NCI-H1694 (cell line): ENCODE data around the gene KCP.

Experiments used
- DNase-seq: peaks from one replicate; lab custom pipeline; 2025; lab: John Stamatoyannopoulos, UW

The KCP gene

DNA sequence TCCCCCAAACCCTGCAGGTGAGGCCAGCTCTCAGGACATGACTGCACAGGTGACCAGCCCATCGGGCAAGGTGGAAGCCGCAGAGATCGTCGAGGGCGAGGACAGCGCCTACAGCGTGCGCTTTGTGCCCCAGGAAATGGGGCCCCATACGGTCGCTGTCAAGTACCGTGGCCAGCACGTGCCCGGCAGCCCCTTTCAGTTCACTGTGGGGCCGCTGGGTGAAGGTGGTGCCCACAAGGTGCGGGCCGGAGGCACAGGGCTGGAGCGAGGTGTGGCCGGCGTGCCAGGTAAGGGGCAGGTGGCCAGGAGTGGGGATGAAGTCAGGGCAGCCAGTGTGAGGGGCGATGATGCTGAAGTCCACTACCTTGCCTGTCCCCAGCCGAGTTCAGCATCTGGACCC lies 56.1 kb downstream of the KCP start:
- DNase-seq, result no peak

DNA sequence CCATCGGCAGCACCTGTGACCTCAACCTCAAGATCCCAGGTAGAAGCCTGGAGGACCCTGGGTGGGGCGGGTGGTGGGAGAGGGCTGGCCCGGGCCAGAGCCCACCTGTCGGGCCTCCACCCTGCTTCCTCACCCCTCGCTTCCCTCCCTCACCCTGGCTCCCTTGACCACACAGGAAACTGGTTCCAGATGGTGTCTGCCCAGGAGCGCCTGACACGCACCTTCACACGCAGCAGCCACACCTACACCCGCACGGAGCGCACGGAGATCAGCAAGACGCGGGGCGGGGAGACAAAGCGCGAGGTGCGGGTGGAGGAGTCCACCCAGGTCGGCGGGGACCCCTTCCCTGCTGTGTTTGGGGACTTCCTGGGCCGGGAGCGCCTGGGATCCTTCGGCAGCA lies 56.7 kb downstream of the KCP start:
- no peak for DNase-seq

DNA sequence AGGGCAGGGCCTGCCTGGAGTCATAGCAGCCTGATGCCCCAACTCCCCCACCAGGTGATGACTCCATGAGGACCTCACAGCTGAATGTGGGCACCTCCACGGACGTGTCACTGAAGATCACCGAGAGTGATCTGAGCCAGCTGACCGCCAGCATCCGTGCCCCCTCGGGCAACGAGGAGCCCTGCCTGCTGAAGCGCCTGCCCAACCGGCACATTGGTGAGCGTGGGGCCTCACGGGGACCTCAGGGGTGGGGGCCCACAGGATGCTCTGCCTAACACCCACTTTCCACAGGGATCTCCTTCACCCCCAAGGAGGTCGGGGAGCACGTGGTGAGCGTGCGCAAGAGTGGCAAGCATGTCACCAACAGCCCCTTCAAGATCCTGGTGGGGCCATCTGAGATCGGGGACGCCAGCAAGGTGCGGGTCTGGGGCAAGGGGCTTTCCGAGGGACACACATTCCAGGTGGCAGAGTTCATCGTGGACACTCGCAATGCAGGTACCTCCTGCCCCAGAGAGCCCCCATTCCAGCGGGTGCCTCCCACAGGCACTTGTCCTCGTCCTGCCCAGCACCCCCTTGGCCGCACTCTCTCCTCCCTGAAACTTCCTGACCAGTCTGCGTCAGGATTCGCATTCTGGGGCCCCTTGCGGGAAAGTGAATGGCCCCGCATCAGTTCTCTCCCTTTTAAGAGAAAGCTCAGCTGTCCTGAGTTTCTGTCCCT lies 57.8 kb downstream of the KCP start:
- DNase-seq, result no peak

DNA sequence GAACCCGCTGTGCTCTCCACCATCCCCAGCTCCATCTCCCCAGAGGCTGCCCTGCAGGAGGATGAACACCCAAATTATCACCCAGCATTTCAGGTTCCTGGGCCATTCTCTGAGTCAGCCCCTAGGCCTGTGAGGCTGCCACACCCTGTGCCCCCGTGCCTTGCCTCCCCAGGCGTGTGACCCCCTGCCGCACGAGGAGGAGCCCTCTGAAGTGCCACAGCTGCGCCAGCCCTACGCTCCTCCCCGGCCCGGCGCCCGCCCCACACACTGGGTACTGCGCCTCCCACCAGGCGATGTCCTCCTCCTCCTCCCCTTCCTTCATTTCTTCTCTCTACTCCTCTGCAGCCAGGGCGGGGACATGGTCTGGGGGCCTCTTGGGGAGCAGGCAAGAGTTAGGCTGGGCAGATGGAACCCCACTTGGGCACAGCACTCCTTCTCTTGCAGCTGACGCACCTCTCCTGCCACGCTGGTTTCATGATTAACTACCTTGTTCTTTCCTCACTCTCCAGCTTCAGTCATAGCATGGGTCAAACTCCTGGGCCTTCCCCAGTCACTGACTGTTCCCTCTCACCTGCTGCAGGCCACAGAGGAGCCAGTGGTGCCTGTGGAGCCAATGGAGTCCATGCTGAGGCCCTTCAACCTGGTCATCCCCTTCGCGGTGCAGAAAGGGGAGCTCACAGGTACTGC lies 60.6 kb downstream of the KCP start:
- no peak for DNase-seq

DNA sequence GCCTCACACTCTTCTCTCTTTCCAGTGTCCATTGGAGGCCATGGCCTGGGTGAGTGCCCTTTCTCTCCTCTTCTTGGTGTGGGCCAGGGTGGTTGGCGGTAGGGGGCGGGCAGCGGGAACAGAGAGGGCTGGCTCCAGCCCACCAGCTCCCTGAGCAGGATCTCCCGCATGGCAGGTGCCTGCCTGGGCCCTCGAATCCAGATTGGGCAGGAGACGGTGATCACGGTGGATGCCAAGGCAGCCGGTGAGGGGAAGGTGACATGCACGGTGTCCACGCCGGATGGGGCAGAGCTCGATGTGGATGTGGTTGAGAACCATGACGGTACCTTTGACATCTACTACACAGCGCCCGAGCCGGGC lies 61.4 kb downstream of the KCP start:
- DNase-seq, result no peak

DNA sequence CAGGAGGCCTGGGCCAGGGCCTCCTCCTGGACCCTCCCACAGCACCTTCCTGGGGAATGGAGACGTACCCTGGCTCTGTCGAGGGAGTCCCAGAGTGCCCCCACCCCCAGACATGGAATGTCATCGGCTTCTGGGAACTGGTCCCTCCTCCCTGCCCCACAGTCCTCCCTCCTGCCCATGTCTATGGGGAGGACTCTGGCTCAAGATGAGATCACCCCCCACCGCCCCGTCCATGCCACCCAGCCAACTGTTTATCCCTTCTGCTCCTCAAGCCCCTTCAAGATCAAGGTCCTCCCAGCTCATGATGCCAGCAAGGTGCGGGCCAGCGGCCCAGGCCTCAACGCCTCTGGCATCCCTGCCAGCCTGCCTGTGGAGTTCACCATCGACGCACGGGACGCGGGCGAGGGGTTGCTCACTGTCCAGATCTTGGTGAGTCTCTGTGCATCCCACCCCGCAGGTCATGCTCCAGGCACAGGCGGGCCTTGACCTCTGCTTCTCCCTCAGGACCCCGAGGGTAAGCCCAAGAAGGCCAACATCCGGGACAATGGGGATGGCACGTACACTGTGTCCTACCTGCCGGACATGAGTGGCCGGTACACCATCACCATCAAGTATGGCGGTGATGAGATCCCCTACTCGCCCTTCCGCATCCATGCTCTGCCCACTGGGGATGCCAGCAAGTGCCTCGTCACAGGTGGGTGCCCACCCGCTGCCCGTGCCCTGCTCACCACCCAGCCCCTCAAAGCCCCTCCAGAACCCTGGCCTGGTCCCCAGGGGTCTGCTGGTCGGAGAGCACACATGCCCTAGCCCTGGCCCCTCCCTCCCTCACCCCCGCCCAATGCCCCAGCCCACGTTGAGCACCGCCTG lies 62.0 kb downstream of the KCP start:
- no peak for DNase-seq

DNA sequence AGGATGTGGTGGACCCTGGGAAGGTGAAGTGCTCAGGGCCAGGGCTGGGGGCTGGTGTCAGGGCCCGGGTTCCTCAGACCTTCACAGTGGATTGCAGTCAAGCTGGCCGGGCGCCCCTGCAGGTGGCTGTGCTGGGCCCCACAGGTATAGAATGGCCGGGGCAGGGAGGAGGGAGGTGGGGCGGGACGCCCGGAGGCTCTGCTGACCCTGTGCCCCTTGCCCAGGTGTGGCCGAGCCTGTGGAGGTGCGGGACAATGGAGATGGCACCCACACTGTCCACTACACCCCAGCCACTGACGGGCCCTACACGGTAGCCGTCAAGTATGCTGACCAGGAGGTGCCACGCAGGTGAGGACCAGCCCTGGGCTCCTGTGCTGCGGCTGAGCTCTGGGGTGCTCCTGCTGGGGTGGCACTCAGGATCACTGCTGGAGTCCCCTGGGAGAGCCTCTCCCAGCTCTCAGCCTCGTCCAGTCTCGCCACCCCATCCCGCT lies 62.7 kb downstream of the KCP start:
- DNase-seq, result no peak

DNA sequence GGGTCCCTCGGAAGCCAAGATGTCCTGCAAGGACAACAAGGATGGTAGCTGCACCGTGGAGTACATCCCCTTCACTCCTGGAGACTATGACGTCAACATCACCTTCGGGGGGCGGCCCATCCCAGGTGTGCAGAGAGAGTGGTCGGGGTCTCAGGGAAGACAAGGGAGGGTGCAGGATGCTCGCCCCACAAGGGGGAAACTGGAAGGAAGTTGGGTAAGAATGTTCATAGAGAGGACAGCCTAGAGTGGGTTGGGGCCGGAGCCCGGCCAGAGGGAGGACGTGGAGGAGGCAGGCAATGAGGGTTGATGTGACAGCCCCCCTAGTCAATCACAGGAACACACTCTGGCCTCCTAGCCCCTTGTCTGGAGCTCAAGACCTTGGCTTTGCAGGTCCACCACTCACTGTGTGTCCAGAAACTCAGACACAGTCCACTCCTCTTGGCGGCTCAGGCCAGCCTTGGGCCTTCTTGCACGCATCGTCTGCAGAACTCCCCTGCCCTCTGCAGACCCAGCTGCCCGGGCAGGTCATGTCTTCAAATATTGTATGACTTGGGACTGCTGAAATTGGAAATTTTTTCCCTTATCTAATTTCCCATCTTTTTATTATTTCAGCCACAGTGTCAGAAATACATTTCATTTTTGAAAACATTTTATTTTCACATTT lies 63.6 kb downstream of the KCP start:
- no peak for DNase-seq

DNA sequence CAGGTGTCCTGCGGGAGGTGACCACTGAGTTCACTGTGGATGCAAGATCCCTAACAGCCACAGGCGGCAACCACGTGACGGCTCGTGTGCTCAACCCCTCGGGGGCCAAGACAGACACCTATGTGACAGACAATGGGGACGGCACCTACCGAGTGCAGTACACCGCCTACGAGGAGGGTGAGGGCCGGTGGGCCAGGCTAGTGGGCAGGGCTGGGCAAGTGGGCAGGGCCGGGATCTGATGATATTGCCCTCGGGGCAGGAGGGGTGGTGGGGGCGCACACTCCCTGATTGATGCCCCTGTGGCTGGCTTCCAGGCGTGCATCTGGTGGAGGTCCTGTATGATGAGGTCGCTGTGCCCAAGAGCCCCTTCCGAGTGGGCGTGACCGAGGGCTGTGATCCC lies 64.5 kb downstream of the KCP start:
- no peak for DNase-seq

DNA sequence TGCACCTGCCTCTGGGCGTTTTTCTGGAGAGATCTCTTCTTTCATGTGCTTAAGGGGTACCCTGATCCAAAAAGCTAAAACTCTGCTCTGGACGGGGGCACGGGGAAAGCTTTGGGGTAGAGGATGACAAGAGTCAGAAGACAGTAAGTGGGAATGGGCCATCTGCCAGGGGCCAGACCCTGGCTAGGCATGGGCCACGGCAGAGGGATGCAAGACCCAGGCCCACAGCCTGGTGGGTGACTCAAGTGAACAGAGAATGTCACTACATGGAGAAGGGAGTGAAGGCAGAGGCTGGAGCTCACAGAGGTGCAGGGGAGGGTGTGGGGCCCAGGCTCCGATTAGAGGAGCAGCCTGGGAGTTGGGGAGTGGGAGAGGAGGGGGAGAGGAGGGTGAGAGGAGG lies 65.0 kb downstream of the KCP start:
- DNase-seq, result no peak

DNA sequence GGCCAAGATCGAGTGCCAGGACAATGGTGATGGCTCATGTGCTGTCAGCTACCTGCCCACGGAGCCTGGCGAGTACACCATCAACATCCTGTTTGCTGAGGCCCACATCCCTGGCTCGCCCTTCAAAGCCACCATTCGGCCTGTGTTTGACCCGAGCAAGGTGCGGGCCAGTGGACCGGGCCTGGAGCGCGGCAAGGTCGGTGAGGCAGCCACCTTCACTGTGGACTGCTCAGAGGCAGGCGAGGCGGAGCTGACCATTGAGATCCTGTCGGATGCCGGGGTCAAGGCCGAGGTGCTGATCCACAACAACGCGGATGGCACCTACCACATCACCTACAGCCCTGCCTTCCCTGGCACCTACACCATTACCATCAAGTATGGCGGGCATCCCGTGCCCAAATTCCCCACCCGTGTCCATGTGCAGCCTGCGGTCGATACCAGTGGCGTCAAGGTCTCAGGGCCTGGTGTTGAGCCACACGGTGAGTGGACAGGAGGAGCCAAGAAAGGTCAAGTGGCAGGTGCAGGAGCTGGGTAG lies 65.7 kb downstream of the KCP start:
- DNase-seq, result no peak

DNA sequence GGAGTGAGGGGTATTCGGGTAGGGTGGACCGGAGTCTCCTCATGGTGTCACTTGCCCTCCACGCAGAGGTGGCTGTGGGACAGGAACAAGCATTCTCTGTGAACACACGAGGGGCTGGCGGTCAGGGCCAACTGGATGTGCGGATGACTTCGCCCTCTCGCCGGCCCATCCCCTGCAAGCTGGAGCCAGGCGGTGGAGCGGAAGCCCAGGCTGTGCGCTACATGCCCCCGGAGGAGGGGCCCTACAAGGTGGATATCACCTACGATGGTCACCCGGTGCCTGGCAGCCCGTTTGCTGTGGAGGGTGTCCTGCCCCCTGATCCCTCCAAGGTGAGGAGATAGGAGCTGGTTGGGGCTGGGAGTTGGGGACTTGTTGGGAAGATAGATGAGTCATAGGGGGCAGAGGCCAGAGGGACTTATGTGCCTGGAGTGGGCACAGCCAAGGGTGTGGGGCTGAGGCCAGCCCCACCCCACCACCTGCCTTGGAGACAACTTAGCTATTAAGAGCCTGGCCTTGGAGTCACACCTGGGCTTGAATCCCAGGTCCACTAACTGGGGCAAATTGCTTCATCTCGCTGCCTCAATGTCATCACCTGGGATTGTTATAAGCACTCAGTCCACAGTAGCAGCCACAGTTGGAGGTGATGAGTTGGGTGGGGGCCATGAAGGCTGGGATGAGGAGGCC lies 66.4 kb downstream of the KCP start:
- DNase-seq, result no peak

DNA sequence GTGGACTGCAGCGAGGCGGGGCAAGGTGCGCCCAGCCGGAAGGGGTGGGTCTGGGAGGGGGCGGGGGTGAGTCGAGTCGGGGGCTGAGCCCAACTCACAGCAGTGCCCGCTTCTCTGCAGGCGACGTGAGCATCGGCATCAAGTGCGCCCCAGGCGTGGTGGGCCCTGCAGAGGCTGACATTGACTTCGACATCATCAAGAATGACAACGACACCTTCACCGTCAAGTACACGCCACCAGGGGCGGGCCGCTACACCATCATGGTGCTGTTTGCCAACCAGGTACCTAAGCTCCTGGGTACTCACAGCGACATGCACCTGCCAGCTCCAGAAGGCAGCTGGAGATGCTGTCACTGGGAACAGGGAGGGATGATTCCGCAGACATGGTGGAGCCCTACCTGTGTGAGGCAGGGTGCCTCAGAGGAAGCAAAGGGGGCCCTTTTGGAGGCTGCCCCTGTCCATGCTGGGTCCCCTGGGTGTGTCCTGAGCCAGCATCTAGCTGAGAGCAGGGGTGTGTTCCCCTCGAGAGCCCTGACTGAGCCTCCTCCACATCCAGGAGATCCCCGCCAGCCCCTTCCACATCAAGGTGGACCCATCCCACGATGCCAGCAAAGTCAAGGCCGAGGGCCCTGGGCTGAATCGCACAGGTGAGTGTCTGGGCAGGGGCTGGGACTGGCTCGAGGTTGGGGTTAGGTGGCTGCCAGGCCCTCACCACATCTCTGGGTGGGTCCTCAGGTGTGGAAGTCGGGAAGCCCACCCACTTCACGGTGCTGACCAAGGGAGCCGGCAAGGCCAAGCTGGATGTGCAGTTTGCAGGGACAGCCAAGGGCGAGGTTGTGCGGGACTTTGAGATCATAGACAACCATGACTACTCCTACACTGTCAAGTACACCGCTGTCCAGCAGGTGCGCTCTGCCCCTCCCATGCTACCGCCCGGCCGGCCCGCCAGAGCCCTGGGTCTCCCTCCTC lies 67.6 kb downstream of the KCP start:
- DNase-seq, result no peak

DNA sequence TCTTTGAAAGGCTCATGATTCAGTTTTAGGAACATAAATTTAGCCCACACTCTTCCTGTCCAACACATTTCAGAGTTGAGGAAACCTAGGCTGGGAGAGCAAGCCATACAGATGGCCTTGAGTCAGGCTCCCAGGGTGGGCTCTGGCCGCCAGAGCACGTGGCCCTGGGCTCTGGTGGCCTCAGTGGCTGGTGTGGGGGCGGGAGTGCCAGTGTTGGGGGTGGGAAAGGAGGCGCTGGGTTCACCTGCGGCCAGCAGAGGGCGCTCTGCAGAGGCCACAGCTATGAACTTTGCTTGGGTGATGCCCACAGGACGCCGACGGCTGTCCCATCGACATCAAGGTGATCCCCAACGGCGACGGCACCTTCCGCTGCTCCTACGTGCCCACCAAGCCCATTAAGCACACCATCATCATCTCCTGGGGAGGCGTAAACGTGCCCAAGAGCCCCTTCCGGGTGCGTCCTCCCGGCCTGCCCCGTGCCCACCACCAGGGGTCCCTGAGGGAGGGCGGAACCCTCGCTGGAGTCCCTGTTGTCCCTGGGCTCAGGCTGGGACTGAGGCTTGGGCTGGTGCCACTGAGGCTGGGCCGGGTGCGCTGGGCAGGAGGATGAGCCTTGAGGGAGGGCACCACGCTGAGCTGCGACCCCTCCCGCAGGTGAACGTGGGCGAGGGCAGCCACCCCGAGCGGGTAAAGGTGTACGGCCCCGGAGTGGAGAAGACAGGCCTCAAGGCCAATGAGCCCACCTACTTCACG lies 68.4 kb downstream of the KCP start:
- no peak for DNase-seq

DNA sequence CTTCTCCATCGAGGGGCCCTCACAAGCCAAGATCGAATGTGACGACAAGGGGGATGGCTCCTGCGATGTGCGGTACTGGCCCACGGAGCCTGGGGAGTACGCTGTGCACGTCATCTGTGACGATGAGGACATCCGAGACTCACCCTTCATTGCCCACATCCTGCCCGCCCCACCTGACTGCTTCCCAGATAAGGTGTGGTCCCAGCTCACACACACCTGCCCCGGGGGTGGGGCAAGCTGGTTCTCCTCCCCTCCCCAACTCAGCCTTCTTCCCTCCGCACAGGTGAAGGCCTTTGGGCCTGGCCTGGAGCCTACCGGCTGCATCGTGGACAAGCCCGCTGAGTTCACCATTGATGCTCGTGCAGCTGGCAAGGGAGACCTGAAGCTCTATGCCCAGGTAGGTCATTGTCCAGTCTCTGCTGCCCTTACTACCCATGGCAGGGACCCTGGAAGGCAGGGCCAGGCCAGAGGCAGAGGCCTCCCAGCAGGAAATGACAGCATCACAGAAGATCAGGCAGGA lies 69.3 kb downstream of the KCP start:
- no peak for DNase-seq

DNA sequence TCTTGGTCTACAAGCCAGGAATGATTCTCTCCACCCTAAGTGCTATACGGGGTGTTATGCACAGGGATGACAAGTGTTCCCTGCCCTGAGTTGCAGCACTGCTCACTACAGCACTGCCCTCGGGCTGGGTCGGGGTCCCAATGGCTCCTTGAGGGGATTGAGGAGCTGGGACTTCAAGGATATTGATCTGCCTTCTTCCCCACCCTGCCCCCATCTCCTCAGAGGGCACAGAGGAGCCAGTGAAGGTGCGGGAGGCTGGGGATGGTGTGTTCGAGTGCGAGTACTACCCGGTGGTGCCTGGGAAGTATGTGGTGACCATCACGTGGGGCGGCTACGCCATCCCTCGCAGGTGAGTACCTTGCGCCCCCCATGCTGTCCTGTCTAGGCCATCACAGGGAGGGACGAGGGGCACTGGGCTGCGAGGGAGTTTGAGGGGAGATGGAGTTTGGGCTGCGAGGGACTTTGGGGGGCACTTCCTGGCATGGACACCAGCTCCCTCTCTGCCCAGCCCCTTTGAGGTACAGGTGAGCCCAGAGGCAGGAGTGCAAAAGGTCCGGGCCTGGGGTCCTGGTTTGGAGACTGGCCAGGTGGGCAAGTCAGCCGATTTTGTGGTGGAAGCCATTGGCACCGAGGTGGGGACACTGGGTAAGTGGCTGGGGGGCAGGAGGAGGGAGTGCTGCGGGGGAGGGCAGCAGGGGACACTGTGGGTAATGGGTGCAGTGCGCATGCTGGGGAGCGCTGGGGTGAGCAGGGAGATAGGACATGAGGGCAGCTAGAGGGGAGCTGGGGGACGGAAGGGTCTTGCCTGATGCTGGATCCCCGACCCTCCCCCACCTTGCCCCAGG lies 70.0 kb downstream of the KCP start:
- DNase-seq, result no peak

DNA sequence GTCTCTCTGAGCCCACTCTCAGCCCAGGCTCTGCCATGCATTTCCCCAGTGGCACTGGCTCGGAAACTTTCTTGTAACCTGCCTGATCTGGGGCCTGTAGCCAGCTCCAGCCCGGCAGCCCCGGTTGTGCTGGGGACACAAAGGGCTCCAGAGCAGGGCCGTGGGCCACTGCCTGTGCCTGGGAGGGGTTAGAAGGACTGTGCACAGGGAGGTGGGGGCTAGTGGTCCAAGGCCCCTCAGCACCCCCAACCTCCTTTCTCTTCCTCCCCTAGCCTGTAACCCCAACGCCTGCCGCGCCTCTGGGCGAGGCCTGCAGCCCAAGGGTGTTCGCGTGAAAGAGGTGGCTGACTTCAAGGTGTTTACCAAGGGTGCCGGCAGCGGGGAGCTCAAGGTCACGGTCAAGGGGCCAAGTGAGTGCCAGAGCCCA lies 70.7 kb downstream of the KCP start:
- DNase-seq, result no peak

DNA sequence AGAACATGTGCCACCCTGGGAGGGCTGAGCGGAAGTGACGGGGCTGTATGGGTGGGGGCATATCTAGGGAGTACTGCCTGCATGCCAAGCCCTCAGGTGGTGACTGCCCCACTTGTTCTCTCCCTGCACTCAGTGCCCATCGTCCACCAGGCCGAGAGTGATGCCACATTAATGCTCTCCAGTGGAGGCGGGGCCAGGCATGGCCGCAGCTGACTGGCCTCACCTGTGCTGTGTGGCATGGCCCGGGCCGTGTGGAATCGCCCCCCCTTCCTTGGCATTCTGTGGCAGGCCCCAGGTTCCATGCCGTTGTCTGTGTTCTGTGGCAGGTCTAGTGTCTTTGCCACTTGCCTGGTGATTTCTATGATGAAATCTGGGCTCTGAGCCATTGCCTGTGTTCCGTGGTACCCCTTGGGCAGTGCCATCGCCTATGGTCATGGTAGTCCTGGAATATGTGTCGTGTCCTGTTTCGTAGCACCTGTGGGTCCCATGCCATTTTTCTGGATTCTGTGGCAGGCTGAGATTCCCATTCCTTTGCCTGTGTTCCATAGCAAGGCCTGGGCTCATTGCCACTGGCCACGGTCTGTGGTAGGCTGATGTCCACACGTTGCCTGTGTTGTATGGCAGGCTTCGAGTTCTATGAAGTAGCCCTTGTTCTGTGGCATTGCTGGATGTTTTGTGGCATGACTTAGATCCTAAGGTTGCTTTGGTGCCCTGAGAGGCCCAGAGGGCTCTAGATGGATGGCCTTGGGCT lies 71.4 kb downstream of the KCP start:
- no peak for DNase-seq
